Measurements from ENCODE around the gene LRIF1.
"Not testable (repeated sequence)": the region's sequence is repeated elsewhere in the genome, so short reads cannot be mapped to it uniquely, and the experiment has no call there.

The LRIF1 gene, protein sequence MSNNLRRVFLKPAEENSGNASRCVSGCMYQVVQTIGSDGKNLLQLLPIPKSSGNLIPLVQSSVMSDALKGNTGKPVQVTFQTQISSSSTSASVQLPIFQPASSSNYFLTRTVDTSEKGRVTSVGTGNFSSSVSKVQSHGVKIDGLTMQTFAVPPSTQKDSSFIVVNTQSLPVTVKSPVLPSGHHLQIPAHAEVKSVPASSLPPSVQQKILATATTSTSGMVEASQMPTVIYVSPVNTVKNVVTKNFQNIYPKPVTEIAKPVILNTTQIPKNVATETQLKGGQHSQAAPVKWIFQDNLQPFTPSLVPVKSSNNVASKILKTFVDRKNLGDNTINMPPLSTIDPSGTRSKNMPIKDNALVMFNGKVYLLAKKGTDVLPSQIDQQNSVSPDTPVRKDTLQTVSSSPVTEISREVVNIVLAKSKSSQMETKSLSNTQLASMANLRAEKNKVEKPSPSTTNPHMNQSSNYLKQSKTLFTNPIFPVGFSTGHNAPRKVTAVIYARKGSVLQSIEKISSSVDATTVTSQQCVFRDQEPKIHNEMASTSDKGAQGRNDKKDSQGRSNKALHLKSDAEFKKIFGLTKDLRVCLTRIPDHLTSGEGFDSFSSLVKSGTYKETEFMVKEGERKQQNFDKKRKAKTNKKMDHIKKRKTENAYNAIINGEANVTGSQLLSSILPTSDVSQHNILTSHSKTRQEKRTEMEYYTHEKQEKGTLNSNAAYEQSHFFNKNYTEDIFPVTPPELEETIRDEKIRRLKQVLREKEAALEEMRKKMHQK

DNA sequence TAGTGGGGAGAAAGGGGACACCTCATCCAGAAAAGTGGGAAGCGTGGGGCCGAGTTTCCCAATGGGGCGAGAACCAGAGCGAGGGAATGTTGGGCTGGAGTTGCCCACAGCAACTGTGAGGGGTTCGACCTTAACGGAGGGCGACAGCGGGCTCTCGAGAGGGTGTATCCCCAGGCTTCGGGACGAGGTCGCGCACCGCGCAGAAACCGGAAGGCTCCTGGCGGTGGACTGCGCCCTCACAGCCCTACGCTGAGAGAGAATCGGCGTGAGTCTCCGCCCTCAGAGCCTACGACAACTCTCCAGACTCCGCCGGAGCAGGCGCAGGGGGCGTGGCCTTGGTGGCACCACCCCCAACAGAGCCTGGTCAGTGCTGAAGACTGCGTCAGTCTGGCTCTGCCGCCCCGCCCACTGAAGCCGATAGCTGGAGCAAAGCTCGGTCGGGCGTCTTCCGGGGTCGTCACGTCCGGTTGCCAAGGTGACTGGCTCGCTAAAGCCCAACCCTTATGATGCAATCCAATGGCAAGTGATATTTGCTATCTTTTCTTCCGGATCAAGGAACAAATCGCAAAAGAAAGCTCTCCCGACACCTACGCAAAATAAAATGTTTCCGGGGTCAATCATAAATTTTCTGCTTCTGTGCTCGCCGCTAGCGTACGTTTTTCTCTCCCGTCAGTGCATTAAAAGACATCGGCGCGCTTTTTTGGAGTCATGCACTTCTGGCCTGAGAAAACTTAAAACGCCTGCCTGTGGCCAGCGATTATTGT is at the start of gene LRIF1:
Gene LRIF1 (minus strand): TSS at position 232 of the 764 bp plus-strand sequence. CDS start 234 bp downstream, outside the sequence.
- DNase-seq (ENCODE audit: low spot score) = peak; percentile 70

DNA sequence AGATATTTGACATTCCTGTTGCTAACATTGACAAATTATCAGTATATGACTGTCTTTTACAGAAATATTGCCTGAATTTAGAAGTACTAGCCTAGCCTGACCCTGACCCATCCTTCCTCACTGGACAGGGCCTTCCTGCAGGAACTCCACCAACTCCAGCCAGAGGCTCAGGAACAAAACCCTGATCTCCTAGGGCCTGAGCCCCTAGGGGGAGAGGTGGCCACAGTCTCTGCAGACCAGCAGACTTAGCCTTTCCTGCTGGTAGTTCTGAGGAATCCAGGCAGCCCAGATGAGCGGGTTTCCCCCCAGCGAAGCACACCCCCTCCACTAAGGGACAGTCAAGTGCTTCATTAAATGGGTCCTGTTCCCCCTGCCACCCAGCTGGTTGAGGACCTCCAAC is 44.3 kb upstream of the LRIF1 start:
- no peak for DNase-seq (ENCODE audit: low spot score)

DNA sequence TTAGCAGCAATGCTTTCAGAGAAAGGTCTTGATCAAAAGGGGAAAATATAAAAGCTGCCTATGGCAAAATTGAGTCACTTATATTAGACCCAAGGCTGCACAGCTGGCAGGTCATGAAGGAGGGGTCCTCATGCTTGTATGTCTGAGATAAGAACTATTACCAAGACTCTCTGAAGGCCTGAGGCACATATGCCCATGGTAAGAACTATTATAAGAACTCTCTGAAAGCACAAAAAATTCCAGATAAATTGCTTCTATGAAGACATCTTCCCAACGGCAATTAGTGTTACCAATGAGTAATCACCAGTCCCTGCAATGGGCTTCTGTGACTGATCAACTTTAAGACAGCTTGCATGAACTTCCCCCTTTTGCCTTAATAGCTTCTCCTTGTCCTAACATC is 42.8 kb upstream of the LRIF1 start:
- DNase-seq (ENCODE audit: low spot score) = no peak

DNA sequence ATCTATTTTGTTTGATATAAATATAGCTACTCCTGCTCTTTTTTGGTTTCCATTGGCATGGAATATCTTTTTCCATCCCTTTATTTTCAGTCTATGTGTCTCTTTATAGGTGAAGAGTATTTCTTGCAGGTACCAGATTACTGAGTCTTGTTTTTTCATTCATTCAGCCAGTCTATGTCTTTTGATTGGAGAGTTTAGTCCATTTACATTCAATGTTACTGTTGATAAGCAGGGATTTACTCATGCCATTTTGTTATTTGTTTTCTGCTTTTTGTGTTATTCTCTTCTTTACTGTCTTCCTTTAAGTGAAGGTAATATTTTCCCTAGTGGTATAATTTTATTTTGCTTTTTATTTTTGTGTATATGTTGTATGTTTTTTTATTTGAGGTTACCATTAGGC is 35.9 kb upstream of the LRIF1 start:
- not testable (repeated sequence) for DNase-seq (ENCODE audit: low spot score)

DNA sequence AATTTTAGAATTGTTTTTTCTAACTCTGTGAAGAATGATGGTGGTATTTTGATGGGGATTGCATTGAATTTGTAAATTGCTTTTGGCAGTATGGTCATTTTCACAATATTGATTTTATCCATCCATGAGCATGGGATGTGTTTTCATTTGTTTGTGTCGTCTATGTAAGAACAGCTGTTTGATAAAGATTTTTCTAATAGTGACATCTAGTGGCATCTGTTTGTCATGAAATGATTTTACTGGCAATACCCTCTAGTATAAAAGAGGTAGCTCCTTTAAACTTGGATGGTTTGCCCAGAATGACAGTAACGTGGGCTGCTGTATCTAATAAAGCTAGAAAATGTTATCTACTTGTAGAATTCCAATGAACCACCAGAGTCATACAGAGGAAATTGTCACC is 28.6 kb upstream of the LRIF1 start:
- DNase-seq (ENCODE audit: low spot score) = not testable (repeated sequence)

DNA sequence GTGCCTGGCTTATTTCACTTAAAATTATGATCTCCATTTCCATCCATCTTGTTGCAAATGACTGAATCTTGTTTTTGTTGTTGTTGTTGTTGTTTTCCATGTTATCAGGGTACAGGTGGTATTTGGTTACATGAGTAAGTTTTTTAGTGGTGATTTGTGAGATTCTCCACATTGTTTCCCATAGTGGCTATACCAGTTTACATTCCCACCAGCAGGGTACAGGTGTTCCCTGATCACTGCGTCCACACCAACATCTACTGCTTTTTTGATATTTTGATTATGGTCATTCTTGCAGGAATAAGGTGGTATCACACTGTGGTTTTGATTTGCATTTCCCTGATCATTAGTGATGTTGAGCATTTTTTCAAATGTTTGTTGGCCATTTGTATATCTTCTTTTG is 27.6 kb upstream of the LRIF1 start:
- DNase-seq (ENCODE audit: low spot score) = not testable (repeated sequence)

DNA sequence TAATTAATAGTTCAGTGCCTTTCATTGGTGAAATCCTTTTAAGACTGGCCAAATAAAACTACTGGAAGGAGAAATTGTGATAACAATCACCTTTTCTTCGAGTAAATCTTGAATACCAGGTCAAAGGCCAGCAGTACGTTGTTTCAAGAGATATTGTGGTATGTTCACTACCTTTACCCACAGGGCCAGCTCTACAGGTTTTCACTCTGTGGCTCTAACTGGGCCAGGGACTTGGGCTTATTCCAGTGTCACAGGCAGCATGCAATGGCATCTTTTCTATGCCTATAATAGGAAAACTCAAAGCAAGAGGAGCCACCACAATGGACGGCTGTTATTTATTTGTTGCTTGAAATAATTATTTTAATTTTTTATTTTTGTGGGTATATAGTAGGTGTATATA is 26.8 kb upstream of the LRIF1 start:
- no peak for DNase-seq (ENCODE audit: low spot score)

DNA sequence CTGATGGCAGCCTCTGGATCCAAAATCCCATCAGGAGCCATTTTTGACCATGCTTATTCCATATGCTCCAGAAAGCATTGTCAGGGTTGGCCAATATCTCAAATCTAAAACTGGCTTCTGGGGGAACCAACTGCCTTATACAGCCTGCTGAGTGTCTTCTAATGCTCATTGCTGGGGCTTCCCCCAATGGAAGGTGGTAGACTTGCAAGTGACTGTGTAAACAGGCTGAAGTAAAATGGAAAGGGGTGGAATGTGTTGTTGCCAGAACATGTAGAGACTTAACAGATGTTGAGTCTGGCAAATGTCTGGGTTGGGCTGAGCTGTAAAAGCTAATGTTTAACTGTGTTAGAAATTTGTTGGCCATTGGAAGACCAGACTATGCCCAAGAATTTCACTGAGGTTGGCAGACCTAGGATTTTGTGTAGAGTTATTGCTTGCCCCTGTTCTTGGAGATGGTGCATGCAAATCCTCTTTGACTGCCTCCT is 22.7 kb upstream of the LRIF1 start:
- DNase-seq (ENCODE audit: low spot score) = no peak

DNA sequence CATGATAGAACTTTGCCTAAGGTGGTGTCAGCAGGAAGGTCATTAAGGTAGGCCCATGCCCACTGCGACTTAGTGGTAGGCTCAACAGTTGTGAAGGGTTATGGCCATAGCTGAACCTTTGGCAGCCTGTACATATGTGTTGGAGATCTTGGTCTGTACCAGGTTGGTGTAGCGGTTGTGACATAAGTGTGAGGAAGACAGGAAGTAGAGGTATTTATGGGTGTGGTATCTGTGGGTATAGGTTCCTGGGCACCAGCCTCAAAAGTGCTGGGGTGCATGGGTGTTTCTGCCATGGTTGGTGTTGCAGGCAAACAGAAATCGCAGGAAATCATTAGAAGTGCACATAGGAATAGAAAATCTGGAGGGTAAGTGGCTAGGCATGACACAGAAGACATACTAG is 18.6 kb upstream of the LRIF1 start:
- no peak for DNase-seq (ENCODE audit: low spot score)

DNA sequence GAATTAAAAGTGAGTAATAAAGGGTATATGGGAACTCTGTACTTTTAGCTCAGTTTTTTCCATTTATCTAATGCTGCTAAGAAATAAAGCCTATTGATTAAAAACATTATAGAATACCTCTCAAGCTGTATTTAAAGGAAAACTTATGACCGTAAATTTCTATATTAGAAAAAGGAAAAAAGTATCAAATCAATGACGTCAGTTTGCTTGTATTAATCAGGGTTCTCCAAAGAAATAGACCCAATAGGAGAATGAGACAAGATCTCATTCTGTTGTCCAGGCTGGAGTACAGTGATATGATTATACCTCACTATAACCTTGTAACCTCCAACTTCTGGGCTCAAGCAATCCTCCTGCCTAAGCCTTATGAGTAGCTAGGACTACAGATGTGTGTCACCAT is 15.4 kb upstream of the LRIF1 start:
- DNase-seq (ENCODE audit: low spot score) = no peak

DNA sequence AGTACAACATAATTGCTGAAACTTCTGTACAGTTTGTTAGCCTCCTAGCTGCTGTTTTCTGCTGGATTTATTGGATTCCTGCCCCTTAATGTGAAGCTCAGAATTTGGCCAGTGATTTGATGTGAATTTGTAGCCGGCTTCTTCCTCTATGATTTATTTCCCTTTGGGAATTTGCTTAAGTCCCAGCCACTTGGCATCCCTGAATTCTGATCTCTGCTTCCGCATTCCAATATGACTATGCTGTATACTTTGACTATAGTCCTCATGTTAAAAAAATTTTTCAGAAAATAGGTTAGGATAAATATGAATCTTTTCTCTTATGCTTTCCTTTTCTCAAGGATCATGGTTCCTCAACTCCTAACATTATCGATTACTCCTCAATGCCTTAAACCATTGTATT is 12.4 kb upstream of the LRIF1 start:
- no peak for DNase-seq (ENCODE audit: low spot score)

DNA sequence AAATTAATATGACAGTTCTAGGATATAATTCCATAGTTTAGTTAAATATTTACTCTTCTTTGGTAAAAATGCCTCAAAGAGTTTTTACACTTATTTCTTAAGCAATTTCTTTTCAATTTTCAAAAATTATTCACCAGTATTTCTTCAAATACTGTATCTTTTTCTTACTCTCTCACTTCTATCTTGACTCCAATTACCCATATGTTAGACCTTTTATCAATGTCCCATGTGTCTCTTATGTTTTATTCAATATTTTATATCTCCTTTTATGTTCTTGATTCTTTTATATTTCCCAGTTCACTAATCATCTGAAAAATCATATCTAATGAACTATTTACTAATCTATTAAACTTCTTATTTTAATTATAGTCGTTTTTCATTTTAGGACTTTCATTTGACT is 11.5 kb upstream of the LRIF1 start:
- no peak for DNase-seq (ENCODE audit: low spot score)

DNA sequence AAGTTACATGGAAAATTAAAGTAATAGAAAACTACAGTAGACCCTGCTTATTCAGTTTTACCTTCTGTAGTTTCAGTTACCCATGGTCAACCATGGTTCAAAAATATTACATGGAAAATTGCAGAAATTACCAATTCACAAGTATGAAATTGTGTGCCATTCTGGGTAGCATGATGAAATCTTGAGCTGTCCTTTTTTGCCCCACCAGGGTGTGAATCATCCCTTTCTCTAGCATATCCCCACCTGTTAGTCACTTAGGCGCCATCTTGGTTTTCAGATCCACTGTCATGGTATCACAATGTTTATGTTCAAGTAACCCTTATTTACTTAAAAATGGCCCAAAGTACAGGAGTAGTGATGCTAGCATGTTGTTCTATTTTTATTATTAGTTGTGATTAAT is 3.5 kb upstream of the LRIF1 start:
- DNase-seq (ENCODE audit: low spot score) = no peak

DNA sequence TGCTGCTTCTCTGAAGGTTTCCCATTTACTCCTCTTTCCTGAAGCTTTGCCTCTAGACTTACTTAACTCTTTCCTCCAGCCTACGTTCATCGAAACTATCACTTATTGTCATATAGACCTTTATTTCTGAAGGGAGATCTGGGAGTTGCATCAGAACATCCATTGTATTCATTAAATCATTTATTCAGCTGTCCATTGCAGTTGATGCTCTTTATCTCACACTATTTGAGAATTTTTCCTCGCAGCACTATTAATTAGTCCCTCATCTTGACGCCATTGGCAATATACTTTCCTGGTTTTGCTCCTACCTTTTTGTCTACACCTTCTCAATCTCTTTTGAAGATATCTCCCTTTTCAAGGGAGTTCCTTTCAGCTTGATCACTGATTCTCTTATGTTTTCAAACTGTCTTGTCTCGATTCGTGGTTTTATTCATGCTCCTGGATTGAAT is 757 bp upstream of the LRIF1 start:
- no peak for DNase-seq (ENCODE audit: low spot score)

DNA sequence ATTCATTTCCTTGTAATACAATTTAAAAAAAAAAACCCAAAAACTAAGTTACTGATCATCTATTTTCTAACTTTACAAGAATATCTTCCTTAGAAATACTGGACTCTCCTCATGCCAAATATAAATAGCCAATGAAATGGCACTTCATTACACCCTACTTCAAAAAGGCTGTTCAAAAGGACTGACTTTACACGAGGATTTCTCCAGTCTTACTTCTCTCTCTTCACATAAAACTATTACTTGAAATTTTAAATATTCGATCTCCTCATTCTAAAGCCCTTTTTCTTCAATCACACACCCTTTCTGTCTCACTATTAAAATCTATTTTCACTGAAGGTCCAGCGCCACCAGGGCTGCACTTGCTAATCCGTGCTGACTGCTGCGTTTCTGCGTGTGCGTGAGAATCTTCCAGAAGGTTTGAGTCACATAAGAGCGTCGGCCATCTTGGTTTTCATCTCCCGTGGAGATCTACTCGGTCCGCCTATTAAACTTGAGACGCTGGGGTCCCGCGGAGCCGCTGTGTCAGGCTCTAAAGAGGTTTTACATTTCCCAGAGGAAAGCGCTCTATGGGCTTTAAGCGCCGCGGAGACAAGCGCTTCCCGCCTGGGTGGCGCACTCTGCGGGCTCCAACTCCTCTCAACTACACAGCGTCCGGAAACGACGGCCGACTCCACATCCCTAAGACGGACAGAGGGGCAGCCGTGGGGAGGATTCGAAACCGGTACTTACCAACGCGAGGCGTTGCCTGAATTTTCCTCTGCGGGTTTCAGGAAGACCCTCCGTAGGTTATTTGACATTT is 631 bp downstream of the LRIF1 start:
- peak; percentile 9 for DNase-seq (ENCODE audit: low spot score)

DNA sequence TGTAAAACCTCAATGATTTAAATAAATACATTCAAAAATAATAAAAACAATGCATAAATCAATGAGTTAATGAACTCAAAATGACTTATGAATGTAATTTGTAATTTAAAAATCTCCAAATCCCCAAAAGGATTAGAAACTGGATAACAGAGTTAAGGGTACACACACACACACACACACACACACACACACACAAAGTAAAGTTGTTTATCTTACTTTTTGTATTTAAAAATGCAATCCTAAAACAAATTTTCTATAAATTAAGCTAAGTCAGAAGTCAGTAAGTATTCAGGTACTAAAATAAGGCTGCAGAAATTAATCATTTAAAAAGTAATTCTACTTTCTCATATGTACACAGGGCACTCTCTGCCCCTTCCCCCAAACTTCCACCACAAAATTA is 1.8 kb downstream of the LRIF1 start:
- DNase-seq (ENCODE audit: low spot score) = no peak

DNA sequence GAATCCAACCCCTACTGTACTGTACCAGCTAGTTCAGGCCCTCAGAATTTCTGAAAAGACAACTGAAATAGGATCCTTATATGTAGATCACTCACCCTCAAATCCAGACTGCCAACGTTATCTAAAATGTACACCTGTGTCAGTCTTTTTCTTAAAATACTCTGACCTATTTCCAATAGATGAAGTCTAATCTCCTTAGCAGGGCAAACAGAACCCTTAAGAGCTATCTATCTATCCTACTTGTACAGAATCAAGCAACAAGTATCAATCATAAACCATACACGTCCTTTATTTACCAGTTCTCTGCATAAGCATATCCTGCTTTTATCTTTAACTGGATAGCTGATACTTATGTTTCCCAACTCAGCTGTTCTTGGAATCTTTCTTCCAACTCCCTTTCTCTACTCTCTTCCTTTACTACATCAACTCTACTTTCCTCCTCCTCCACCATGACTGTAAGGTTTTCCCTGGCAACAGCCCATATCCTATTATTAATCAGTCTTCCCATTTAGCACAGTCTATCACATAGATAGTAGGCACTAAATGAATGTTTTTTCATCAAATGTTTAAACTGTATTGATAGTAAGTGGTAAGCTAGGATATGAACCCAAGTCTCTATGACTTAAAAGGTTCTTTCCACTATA is 2.8 kb downstream of the LRIF1 start:
- DNase-seq (ENCODE audit: low spot score) = no peak

DNA sequence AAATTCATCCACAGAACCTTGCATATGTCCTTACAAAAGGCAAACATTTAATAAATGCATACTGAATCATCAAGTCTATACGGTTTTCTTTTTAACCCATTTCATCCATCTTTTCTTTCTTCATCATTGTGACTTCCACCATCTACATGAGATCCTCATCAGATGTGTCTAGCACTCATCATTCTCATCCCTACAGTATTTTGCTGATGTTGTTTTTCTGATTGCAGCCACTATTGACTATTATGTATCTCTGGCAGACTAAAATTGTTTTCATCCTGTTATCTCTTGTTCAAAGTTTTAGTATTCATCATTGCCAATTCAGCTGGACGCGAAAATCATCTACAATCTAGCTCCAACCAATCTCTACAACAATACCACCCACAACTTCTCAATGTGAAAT is 5.9 kb downstream of the LRIF1 start:
- no peak for DNase-seq (ENCODE audit: low spot score)

DNA sequence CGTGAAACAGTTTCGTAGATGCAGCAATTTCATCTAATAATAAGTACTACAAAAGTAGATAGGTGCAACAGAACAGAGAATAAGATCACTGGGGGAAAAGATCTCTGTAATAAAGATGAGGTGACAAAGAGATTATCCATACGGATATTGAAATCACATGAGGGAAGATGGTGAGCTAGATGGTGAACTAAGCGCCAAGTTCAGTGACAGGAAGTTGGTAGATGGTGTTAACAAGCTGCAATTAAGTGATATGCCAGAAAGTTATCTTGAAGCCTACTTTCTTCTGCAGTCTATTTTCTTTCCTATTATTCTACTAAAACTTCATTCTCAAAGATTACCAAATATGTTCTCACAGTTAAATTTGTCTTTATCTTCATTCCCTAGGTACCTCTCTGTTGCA is 7.1 kb downstream of the LRIF1 start:
- DNase-seq (ENCODE audit: low spot score) = no peak

DNA sequence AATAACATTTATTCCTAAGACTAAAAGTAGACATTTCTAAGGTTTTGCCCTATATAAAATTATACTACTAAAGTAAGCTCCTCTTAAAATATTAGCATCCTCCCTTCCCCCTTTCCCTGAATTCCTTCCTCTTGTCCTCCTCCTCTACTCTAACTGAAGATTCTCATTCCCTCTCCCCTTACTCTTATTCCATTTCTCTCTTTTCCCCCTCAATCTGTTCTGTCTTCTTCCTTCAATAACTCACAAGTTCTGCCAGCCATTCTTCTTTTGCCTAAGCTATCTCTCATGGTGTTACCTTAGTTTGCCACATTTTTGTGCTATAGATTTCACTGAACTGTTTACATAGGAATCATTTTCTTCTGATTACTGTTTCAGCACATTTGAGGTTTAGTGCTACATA is 10.7 kb downstream of the LRIF1 start:
- no peak for DNase-seq (ENCODE audit: low spot score)

DNA sequence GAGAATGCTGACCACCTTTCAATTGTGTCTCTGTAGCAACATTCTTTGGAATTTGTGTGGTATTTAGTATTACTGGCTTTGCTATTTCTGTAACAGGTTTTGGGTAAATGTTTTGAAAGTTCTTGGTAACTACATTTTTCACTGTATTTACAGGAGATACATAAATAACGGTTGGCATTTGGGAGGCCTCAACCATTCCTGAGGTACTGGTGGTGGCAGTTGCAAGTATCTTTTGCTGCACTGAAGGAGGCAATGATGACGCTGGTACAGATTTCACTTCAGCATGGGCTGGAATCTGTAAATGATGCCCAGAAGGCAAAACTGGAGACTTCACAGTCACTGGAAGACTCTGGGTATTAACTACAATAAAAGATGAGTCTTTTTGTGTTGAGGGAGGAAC is 11.7 kb downstream of the LRIF1 start:
- no peak for DNase-seq (ENCODE audit: low spot score)
